ENCODE data around the gene SULT2B1. TPM values are rescaled to one million over a fixed set of nuclear protein-coding genes. Genes with fewer than 3 reads are reported as not detected.
"Not testable (repeated sequence)": the region's sequence is repeated elsewhere in the genome, so short reads cannot be mapped to it uniquely, and the experiment has no call there.

SULT2B1 gene
- total RNA-seq, 4 donors from 2014 or later = 0.93 to 3.9 (median 1.0) TPM; not detected in 1

GRCh38 chr19:48537541-48537940, 14.4 kb upstream of the SULT2B1 start:
- TF ChIP-seq, protein P1, sequence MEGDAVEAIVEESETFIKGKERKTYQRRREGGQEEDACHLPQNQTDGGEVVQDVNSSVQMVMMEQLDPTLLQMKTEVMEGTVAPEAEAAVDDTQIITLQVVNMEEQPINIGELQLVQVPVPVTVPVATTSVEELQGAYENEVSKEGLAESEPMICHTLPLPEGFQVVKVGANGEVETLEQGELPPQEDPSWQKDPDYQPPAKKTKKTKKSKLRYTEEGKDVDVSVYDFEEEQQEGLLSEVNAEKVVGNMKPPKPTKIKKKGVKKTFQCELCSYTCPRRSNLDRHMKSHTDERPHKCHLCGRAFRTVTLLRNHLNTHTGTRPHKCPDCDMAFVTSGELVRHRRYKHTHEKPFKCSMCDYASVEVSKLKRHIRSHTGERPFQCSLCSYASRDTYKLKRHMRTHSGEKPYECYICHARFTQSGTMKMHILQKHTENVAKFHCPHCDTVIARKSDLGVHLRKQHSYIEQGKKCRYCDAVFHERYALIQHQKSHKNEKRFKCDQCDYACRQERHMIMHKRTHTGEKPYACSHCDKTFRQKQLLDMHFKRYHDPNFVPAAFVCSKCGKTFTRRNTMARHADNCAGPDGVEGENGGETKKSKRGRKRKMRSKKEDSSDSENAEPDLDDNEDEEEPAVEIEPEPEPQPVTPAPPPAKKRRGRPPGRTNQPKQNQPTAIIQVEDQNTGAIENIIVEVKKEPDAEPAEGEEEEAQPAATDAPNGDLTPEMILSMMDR (IDR thresholded peaks at IDR 0.05) = no peak
- TF ChIP-seq POLR2A (IDR thresholded peaks at IDR 0.05) = no peak
- TF ChIP-seq POLR2AphosphoS5 (IDR thresholded peaks at IDR 0.05) = no peak
- no peak for TF ChIP-seq EP300 (IDR thresholded peaks at IDR 0.05)
- Histone ChIP-seq H3K36me3 (no peaks in the 10 kb centered on the region), H3K27ac (no peak overlapping the region), H3K4me3 (no peak overlapping the region), H3K9me3 (no peaks in the 10 kb centered on the region), H3K4me1 (no peaks in the 10 kb centered on the region), H3K27me3 (peaks cover 10% of the 10 kb centered on the region)
- no peak for ATAC-seq
- 69 to 81% methylated on average over 7 of the region's 7 CpGs for WGBS, 2 donors (ENCODE audit: low coverage in 1 of 2)

DNA sequence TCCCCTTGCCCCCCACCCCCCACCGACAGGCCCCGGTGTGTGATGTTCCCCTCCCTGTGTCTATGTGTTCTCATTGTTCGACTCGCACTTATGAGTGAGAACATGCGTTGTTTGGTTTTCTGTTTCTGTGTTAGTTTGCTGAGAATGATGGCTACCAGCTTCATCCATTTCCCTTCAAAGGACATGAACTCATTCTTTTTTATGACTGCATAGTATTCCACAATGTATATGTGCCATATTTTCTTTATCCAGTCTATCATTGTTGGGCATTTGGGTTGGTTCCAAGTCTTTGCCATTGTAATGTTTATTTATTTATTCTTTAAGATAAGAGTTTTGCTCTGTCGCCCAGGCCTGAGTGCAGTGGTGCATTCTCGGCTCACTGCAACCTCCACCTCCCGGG, 13.9 kb upstream of the SULT2B1 start:
- not testable (repeated sequence) for H3K27me3 ChIP-seq, H3K4me3 ChIP-seq, H3K4me1 ChIP-seq, H3K9me3 ChIP-seq, ATAC-seq, H3K27ac ChIP-seq, H3K36me3 ChIP-seq
- 80 to 92% methylated on average over 1 to 6 of the region's 8 CpGs for WGBS, 2 donors (ENCODE audit: low coverage in 1 of 2)

GRCh38 chr19:48539503-48540096, 12.4 kb upstream of the SULT2B1 start:
- ATAC-seq = no peak
- Histone ChIP-seq H3K9me3 (no peaks in the 10 kb centered on the region), H3K27ac (no peak overlapping the region), H3K4me3 (no peak overlapping the region), H3K4me1 (peaks cover 0 to 5% (median 0%) of the 10 kb centered on the region in 3 donors), H3K36me3 (no peaks in the 10 kb centered on the region), H3K27me3 (peaks cover 1% of the 10 kb centered on the region)
- TF ChIP-seq POLR2AphosphoS5 (IDR thresholded peaks at IDR 0.05) (no peak), EP300 (IDR thresholded peaks at IDR 0.05) (no peak), POLR2A (IDR thresholded peaks at IDR 0.05) (no peak)
- TF ChIP-seq, protein P1 (IDR thresholded peaks at IDR 0.05) = no peak
- 39 to 71% methylated on average over 8 to 17 of the region's 17 CpGs for whole genome bisulfite sequencing, 2 donors (ENCODE audit: low coverage in 1 of 2)

DNA sequence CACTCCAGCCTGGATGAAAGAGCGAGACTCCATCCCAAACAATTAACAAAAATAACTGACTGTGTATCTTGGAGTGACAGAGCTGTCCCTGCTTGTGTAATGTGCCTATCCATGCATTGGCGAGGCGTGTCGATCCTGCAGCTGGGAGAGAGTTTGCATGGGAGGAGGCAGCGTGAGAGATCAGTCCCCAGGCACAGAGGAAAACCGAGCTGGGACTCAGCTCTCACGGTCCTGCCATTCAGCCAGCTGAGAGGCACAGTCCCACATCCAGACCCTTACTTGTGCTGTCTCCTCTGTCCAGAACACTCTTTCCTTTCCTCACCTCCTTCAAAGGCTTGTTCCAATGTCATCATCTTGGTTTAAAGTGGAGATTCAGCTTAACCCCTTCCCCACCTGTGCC, 11.9 kb upstream of the SULT2B1 start:
- H3K4me3 ChIP-seq = no peak overlapping the region
- 43% methylated on average over 5 of the region's 7 CpGs; no CpG with 5 or more reads in 1 of the 2 donors for WGBS, 2 donors (ENCODE audit: low coverage in 1 of 2)

DNA sequence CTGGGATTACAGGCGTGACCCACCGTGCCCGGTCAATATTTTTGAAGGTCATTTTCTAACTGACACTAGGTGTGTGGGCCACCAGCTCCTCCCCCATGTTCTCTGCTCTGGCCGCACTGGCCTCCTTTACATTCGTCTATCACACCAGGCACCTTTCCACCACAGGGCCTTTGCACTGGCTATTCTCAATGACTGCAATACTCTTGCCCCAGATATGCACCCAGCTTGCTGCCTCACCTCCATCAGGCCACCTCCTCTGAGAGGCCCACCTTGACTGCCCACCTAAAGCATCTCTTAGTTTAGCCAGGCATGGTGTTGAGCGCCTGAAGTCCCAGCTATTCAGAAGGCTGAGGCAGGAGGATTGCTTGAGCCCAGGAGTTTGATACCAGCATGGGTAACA, 10.2 kb upstream of the SULT2B1 start:
- 85 to 100% methylated on average over 1 to 5 of the region's 6 CpGs for WGBS, 2 donors (ENCODE audit: low coverage in 1 of 2)
- TF ChIP-seq, protein P1 (IDR thresholded peaks at IDR 0.05) = no peak
- TF ChIP-seq POLR2AphosphoS5 (IDR thresholded peaks at IDR 0.05) (no peak), POLR2A (IDR thresholded peaks at IDR 0.05) (no peak), EP300 (IDR thresholded peaks at IDR 0.05) (no peak)
- no peak for ATAC-seq
- H3K4me3 ChIP-seq = no peak overlapping the region
- H3K36me3 ChIP-seq = no peaks in the 10 kb centered on the region
- no peak overlapping the region for H3K27ac ChIP-seq
- no peaks in the 10 kb centered on the region for H3K9me3 ChIP-seq
- peaks cover 23% of the 10 kb centered on the region for H3K27me3 ChIP-seq
- peaks cover 0 to 5% (median 0%) of the 10 kb centered on the region in 3 donors for H3K4me1 ChIP-seq

More for the DNA sequence above, 11.9 kb upstream of the SULT2B1 start:
- TF ChIP-seq, protein P1 (IDR thresholded peaks at IDR 0.05) = no peak
- TF ChIP-seq EP300 (IDR thresholded peaks at IDR 0.05) (no peak), POLR2A (IDR thresholded peaks at IDR 0.05) (no peak), POLR2AphosphoS5 (IDR thresholded peaks at IDR 0.05) (no peak)
- Histone ChIP-seq H3K27me3 (peaks cover 6% of the 10 kb centered on the region), H3K27ac (no peak overlapping the region), H3K4me1 (peaks cover 0 to 5% (median 0%) of the 10 kb centered on the region in 3 donors), H3K9me3 (no peaks in the 10 kb centered on the region), H3K36me3 (no peaks in the 10 kb centered on the region)
- no peak for ATAC-seq
